Ascending aorta (tissue), 2 donors: Measurements from ENCODE around the gene CRHBP. TPM values are rescaled to one million over a fixed set of nuclear protein-coding genes. Genes with fewer than 3 reads are reported as not detected.

Experiments used
- DNase-seq, 2 donors: peaks; one replicate each; pipeline ENCODE4 v3.0.0-alpha.2; 2019; ENCODE audit warnings: low spot score in 2 of 2
- H3K27ac ChIP-seq, 2 donors: fragments of 200-600 bp; sonication (generic); one replicate each; pipeline ENCODE4 v1.5.1; 2016 to 2017; ENCODE audit warnings: mild to moderate bottlenecking in 1 of 2
- H3K27me3 ChIP-seq: fragments of 200-600 bp; sonication (generic); one replicate; pipeline ENCODE4 v1.5.1; 2017
- H3K36me3 ChIP-seq, 2 donors: fragments of 200-600 bp; sonication (generic); one replicate each; pipeline ENCODE4 v1.5.1; 2016
- H3K4me1 ChIP-seq, 2 donors: fragments of 200-600 bp; sonication (generic); one replicate each; pipeline ENCODE4 v1.5.1; 2016 to 2017; ENCODE audit warnings: mild to moderate bottlenecking in 1 of 2
- H3K4me3 ChIP-seq, 2 donors: fragments of 200-600 bp; sonication (generic); one replicate each; pipeline ENCODE4 v1.5.1; 2016 to 2017; ENCODE audit warnings: mild to moderate bottlenecking in 1 of 2
- H3K9me3 ChIP-seq, 2 donors: fragments of 200-600 bp; sonication (generic); one replicate each; pipeline ENCODE4 v1.5.1; 2016
- CTCF ChIP-seq, 3 experiments: fragments of 200-600 bp in 2 of 3; fragments of 450-650 bp in 1 of 3; sonication (generic) in 2 of 3; IDR thresholded peaks; one replicate each; pipeline ENCODE4 v1.5.1; 2016 to 2019; ENCODE audit warnings: antibody characterized with exemption in 3 of 3, mild to moderate bottlenecking in 1 of 3, moderate library complexity in 1 of 3
- intact Hi-C: fragments of 100-400 bp; cut with DNase I; formaldehyde crosslinking; loops from one replicate; pipeline ENCODE4 v1.15.1; 2023
- total RNA-seq: library from RNA; depleted of rRNA; stranded (reverse); fragments of >200 nt; gene quantifications from one replicate; pipeline ENCODE4 v1.1.0, GENCODE V29; 2016

Gene CRHBP
- total RNA-seq, 1 donor from 2014 or later, result 0.32 TPM

DNA sequence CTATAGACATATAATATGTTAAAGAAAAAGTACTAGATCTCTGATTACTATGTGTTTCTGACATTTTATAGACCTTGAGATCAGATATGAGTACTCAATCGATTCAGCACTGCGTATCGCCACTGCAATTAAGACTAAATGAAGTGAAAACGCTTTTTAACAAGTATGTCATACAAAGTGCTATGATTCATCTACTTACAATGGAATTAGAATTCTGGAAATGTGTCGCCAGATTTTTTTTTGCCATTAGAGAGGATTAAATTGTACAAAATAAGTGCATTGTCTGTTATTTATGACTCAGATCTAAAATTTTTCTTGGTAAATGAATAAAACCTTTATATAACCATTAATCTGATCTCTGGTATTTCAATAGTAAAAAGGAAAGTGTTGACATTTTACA is 57.4 kb downstream of the CRHBP start:
- TF ChIP-seq CTCF (IDR thresholded peaks at IDR 0.05), result no peak
- Histone ChIP-seq H3K4me1 (no peaks in the 10 kb centered on the region), H3K9me3 (no peaks in the 10 kb centered on the region), H3K27ac (no peak overlapping the region), H3K36me3 (no peaks in the 10 kb centered on the region), H3K27me3 (no peaks in the 10 kb centered on the region), H3K4me3 (no peak overlapping the region)
- intact Hi-C loops, result no loop called here
- DNase-seq, result no peak

DNA sequence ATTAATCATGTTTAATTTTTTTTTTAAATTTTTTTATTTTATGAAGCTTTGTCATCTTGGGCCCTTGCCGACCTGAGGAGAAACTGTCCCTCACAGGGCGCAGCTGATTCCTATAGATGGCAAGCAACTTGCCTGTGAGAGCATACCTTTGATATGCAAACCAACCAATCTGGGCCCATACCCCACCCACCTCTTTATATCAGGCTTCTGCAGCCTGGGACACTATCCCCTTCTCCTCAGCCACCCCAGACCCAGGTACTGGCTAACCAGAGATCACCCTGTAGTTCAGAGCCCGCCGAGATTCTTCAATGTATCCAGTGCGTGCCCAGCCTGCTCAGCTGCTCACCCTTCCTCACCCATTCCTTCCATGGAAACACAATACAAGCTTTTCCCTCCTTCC is 58.7 kb downstream of the CRHBP start:
- no peaks in the 10 kb centered on the region for H3K27me3 ChIP-seq
- H3K27ac ChIP-seq, result no peak overlapping the region
- intact Hi-C loops, result no loop called here

DNA sequence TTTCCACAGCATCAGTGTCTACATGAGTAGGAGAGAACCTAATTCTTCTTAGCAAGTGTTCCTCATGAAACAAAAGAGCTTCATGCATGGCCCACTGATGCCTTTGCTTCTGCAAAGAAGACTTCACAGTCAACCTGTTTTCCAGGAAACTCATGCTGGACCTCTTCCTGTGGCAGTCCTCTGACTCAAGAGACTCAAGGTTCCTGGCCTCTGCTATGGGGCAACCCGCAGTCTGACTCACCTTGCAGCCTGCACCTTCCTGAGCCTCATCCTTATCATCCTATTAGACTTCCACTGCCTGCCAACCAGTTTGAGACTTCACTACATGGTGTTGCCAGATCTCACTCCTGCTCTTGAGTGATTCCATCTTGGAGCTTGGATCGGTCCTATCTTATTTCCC is 59.8 kb downstream of the CRHBP start:
- no peak for TF ChIP-seq CTCF (IDR thresholded peaks at IDR 0.05)
- Histone ChIP-seq H3K4me1 (no peaks in the 10 kb centered on the region), H3K36me3 (no peaks in the 10 kb centered on the region), H3K27ac (no peak overlapping the region), H3K27me3 (no peaks in the 10 kb centered on the region), H3K4me3 (no peak overlapping the region), H3K9me3 (no peaks in the 10 kb centered on the region)
- DNase-seq, result no peak
- intact Hi-C loops, result no loop called here

More for the DNA sequence above, 58.7 kb downstream of the CRHBP start:
- Histone ChIP-seq H3K36me3 (no peaks in the 10 kb centered on the region), H3K4me3 (no peak overlapping the region), H3K4me1 (no peaks in the 10 kb centered on the region), H3K9me3 (no peaks in the 10 kb centered on the region)
- DNase-seq, result no peak
- TF ChIP-seq CTCF (IDR thresholded peaks at IDR 0.05), result no peak

GRCh38 chr5:77015938-77016569 is 63.2 kb downstream of the CRHBP start:
- Histone ChIP-seq H3K27ac (no peak overlapping the region), H3K36me3 (no peaks in the 10 kb centered on the region), H3K4me1 (no peaks in the 10 kb centered on the region), H3K4me3 (no peak overlapping the region), H3K27me3 (no peaks in the 10 kb centered on the region), H3K9me3 (no peaks in the 10 kb centered on the region)
- intact Hi-C loops, result loop anchor here (1.0 kb wide), 1 partner anchor 415 kb away; no protein-coding TSS in a partner anchor
- TF ChIP-seq CTCF (IDR thresholded peaks at IDR 0.05), result peak in 1 of 3 experiments; percentile 24
- no peak for DNase-seq

DNA sequence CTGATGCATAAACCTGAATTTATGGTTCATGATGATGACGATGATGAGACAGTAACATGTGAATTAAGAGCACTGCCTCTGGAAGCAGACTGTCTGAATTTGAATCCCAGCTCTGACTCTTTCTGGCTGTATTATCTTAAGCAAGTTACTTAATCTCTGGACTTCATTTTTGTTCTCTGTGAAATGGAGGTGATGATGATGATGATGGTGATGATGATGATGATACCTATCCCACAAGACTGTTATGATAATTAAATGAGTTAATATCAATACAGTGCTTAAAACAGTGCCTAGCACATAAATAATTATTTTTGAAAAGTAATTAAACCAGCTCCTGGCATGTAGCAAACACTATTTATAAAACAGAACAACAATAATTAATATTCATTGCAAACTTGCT is 64.1 kb downstream of the CRHBP start:
- no peak overlapping the region for H3K27ac ChIP-seq
- H3K36me3 ChIP-seq, result no peaks in the 10 kb centered on the region
- H3K27me3 ChIP-seq, result no peaks in the 10 kb centered on the region
- H3K4me1 ChIP-seq, result no peaks in the 10 kb centered on the region
- no peak for DNase-seq
- H3K4me3 ChIP-seq, result no peak overlapping the region
- no peak for TF ChIP-seq CTCF (IDR thresholded peaks at IDR 0.05)
- intact Hi-C loops, result loop anchor here (1.0 kb wide), 1 partner anchor 416 kb away; no protein-coding TSS in a partner anchor
- no peaks in the 10 kb centered on the region for H3K9me3 ChIP-seq

GRCh38 chr5:77017668-77018067 is 64.8 kb downstream of the CRHBP start:
- H3K4me3 ChIP-seq, result no peak overlapping the region
- DNase-seq, result no peak
- intact Hi-C loops, result no loop called here
- H3K4me1 ChIP-seq, result no peaks in the 10 kb centered on the region
- TF ChIP-seq CTCF (IDR thresholded peaks at IDR 0.05), result no peak
- no peaks in the 10 kb centered on the region for H3K36me3 ChIP-seq
- H3K27me3 ChIP-seq, result no peaks in the 10 kb centered on the region
- no peak overlapping the region for H3K27ac ChIP-seq
- H3K9me3 ChIP-seq, result no peaks in the 10 kb centered on the region
